ENCODE results near the gene CCDC50. TPM values are rescaled to one million over a fixed set of nuclear protein-coding genes. Genes with fewer than 3 reads are reported as not detected.

Gene CCDC50
- total RNA-seq, 2 donors from 2014 or later = 99.5 to 169 TPM

DNA sequence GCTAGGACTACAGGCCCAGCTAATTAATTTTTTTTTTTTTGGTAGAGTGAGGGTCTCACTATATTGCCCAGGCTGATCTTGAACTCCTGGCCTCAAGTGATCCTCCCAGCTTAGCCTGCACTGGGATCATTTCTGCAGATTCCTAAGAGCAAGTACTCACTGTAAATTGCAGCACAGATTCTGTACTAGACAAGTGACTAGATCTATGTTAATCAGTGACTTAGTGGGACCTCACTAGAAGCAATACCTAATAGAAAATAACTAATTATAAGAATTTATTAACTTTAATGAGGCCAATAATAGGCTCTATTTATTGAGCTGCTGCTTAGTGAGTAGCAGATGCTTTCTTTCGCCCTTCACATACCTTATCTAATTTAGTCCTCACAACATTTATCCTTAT lies 11.8 kb downstream of the CCDC50 start:
- H3K4me1 ChIP-seq (ENCODE audit: control insufficient read depth in 1 of 2, low read depth in 2 of 2) = peaks cover 58 to 86% of the 10 kb centered on the region in 2 donors
- TF ChIP-seq CTCF (IDR thresholded peaks at IDR 0.05) = no peak
- no peaks in the 10 kb centered on the region for H3K36me3 ChIP-seq
- ATAC-seq (ENCODE audit: insufficient number of reproducible peaks, low FRiP score, low read depth) (no peak), DNase-seq (ENCODE audit: low spot score) (no peak)
- H3K9me3 ChIP-seq = no peaks in the 10 kb centered on the region
- H3K4me3 ChIP-seq = no peak overlapping the region
- H3K27ac ChIP-seq = peak overlapping the region in 1 of 2 donors; percentile 47
- no peaks in the 10 kb centered on the region for H3K27me3 ChIP-seq (replicated peaks; ENCODE audit: insufficient read depth)

DNA sequence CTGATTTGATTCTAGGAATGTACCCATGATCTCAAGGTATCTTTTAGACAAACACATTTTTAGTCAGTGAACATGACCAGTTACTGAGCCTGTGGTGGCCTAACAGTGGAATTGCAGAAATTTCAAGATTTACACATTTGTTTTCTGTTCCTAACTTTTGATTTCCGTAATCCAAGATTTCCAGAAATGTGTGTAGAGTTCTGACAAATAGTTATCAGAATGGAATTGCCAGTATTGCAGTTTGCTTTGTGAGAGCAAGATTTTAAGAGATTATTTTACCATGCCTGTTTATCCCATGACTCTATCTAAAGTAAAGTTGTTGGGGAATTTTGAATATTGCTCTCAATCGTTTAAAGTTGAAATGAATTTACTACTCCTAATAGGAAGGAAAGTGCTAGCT lies 12.8 kb downstream of the CCDC50 start:
- Histone ChIP-seq H3K27me3 (replicated peaks; ENCODE audit: insufficient read depth) (no peaks in the 10 kb centered on the region), H3K4me3 (no peak overlapping the region), H3K4me1 (ENCODE audit: control insufficient read depth in 1 of 2, low read depth in 2 of 2) (peaks cover 50 to 76% of the 10 kb centered on the region in 2 donors), H3K9me3 (no peaks in the 10 kb centered on the region), H3K27ac (peak overlapping the region; percentile 13 to 47), H3K36me3 (no peaks in the 10 kb centered on the region)
- TF ChIP-seq CTCF (IDR thresholded peaks at IDR 0.05) = no peak
- ATAC-seq (ENCODE audit: insufficient number of reproducible peaks, low FRiP score, low read depth) = no peak
- no peak for DNase-seq (ENCODE audit: low spot score)

GRCh38 chr3:191342411-191342810 lies 13.2 kb downstream of the CCDC50 start:
- DNase-seq (ENCODE audit: low spot score) = no peak
- no peak for TF ChIP-seq CTCF (IDR thresholded peaks at IDR 0.05)
- Histone ChIP-seq H3K27ac (peak overlapping the region; percentile 13 to 47), H3K4me3 (peak overlapping the region; percentile 26), H3K4me1 (ENCODE audit: control insufficient read depth in 1 of 2, low read depth in 2 of 2) (peaks cover 53 to 72% of the 10 kb centered on the region in 2 donors), H3K27me3 (replicated peaks; ENCODE audit: insufficient read depth) (no peaks in the 10 kb centered on the region), H3K36me3 (no peaks in the 10 kb centered on the region), H3K9me3 (no peaks in the 10 kb centered on the region)
- no peak for ATAC-seq (ENCODE audit: insufficient number of reproducible peaks, low FRiP score, low read depth)

DNA sequence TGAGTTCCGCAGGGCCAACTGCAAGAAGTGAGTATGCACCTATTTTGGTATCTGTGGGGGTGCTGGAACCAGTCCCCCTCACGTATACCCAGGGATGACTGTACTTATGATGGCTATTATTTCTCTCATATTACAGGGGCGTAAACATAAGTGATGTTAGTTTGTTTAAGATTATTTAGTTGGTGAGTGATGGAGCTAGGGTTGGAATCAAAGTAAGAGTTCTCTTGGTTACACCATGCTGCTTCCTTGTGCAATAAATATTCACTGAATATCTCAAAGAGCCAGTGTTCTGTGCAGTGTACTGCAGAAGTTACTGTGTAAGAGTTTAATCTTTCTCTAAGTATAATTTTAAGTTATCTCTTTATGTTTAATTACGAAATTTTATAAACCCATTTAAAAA lies 13.9 kb downstream of the CCDC50 start:
- Histone ChIP-seq H3K4me1 (ENCODE audit: control insufficient read depth in 1 of 2, low read depth in 2 of 2) (peaks cover 53 to 65% of the 10 kb centered on the region in 2 donors), H3K27ac (peak overlapping the region in 1 of 2 donors; percentile 47)

GRCh38 chr3:191343913-191344312 lies 14.7 kb downstream of the CCDC50 start:
- Histone ChIP-seq H3K27ac (no peak overlapping the region), H3K9me3 (no peaks in the 10 kb centered on the region), H3K4me3 (no peak overlapping the region), H3K4me1 (ENCODE audit: control insufficient read depth in 1 of 2, low read depth in 2 of 2) (peaks cover 47 to 57% of the 10 kb centered on the region in 2 donors), H3K27me3 (replicated peaks; ENCODE audit: insufficient read depth) (no peaks in the 10 kb centered on the region), H3K36me3 (no peaks in the 10 kb centered on the region)
- no peak for DNase-seq (ENCODE audit: low spot score)
- no peak for ATAC-seq (ENCODE audit: insufficient number of reproducible peaks, low FRiP score, low read depth)
- TF ChIP-seq CTCF (IDR thresholded peaks at IDR 0.05) = no peak

More for the DNA sequence above, 13.9 kb downstream of the CCDC50 start:
- no peak for ATAC-seq (ENCODE audit: insufficient number of reproducible peaks, low FRiP score, low read depth)
- no peaks in the 10 kb centered on the region for H3K36me3 ChIP-seq
- TF ChIP-seq CTCF (IDR thresholded peaks at IDR 0.05) = no peak
- no peak for DNase-seq (ENCODE audit: low spot score)
- no peaks in the 10 kb centered on the region for H3K9me3 ChIP-seq
- no peaks in the 10 kb centered on the region for H3K27me3 ChIP-seq (replicated peaks; ENCODE audit: insufficient read depth)
- H3K4me3 ChIP-seq = no peak overlapping the region

Data from thoracic aorta (tissue), 2 donors.